GM23338 (cell line): ENCODE results near the gene FSD1. TPM values are rescaled to one million over a fixed set of nuclear protein-coding genes. Genes with fewer than 3 reads are reported as not detected.

Experiments
- ATAC-seq: fragments of 200-7000 bp; cut with Tn5 transposase; 3 replicates; pipeline ENCODE4 v1.9.1; 2020
- DNase-seq: peaks from one replicate; pipeline ENCODE4 v3.0.0-alpha.2; 2015; ENCODE audit warnings: low spot score
- H2AFZ ChIP-seq: fragments of 200-600 bp; sonication (generic); 2 replicates; pipeline ENCODE4 v1.8.0; 2016; ENCODE audit warnings: antibody characterized with exemption, mild to moderate bottlenecking, moderate library complexity
- H3F3A ChIP-seq: fragments of 200-600 bp; sonication (generic); replicated peaks from 2 replicates; pipeline ENCODE4 v1.8.0; 2017; ENCODE audit warnings: antibody characterized with exemption, mixed run types, low read depth
- H3K27ac ChIP-seq: fragments of 200-600 bp; sonication (generic); 2 replicates; pipeline ENCODE4 v1.6.1; 2016; ENCODE audit warnings: low read depth
- H3K27me3 ChIP-seq: fragments of 200-600 bp; sonication (generic); 2 replicates; pipeline ENCODE4 v1.8.0; 2016; ENCODE audit warnings: mild to moderate bottlenecking, mixed run types, moderate library complexity; ENCODE audit not compliant: insufficient read depth
- H3K36me3 ChIP-seq: fragments of 200-600 bp; sonication (generic); 2 replicates; pipeline ENCODE4 v1.8.0; 2016; ENCODE audit warnings: mild to moderate bottlenecking; ENCODE audit not compliant: insufficient read depth
- H3K4me1 ChIP-seq: fragments of 200-600 bp; sonication (generic); 2 replicates; pipeline ENCODE4 v1.8.0; 2016; ENCODE audit warnings: mild to moderate bottlenecking, moderate library complexity; ENCODE audit not compliant: insufficient read depth
- H3K4me2 ChIP-seq: fragments of 200-600 bp; sonication (generic); 2 replicates; pipeline ENCODE4 v1.7.1; 2017; ENCODE audit warnings: mixed run types
- H3K4me3 ChIP-seq: fragments of 200-600 bp; sonication (generic); 2 replicates; pipeline ENCODE4 v1.6.1; 2016; ENCODE audit warnings: mixed run types
- H3K79me2 ChIP-seq: fragments of 200-600 bp; sonication (generic); replicated peaks from 2 replicates; pipeline ENCODE4 v1.8.0; 2017; ENCODE audit warnings: mild to moderate bottlenecking; ENCODE audit not compliant: insufficient read depth
- H3K9me2 ChIP-seq: fragments of 200-600 bp; sonication (generic); 2 replicates; pipeline ENCODE4 v1.8.0; 2017; ENCODE audit not compliant: insufficient read depth
- H4K20me1 ChIP-seq: fragments of 200-600 bp; sonication (generic); replicated peaks from 2 replicates; pipeline ENCODE4 v1.8.0; 2017; ENCODE audit warnings: mild to moderate bottlenecking; ENCODE audit not compliant: insufficient read depth
- H3K27ac Mint-ChIP-seq: 2 replicates; pipeline ENCODE4 v1.8.0; 2020; ENCODE audit warnings: inconsistent platforms, mild to moderate bottlenecking, moderate library complexity, mixed read lengths
- H3K27me3 Mint-ChIP-seq: 3 replicates; pipeline ENCODE4 v1.8.0; 2022; ENCODE audit warnings: low read depth, mild to moderate bottlenecking, moderate library complexity, mixed read lengths, inconsistent platforms; ENCODE audit not compliant: insufficient read depth, poor library complexity
- H3K36me3 Mint-ChIP-seq: 3 replicates; pipeline ENCODE4 v1.8.0; 2021; ENCODE audit warnings: low read depth, mild to moderate bottlenecking, inconsistent platforms, moderate library complexity, mixed read lengths
- H3K4me1 Mint-ChIP-seq: 3 replicates; pipeline ENCODE4 v1.8.0; 2020; ENCODE audit warnings: mild to moderate bottlenecking, inconsistent platforms, mixed read lengths
- H3K4me3 Mint-ChIP-seq: 3 replicates; pipeline ENCODE4 v1.8.0; 2021; ENCODE audit warnings: moderate library complexity, mild to moderate bottlenecking, inconsistent platforms, mixed read lengths
- H3K9me3 Mint-ChIP-seq: 3 replicates; pipeline ENCODE4 v1.8.0; 2020; ENCODE audit warnings: moderate library complexity, mild to moderate bottlenecking, inconsistent platforms, mixed read lengths
- CREB1 ChIP-seq: fragments of 250-450 bp; sonication (Bioruptor Pico); IDR thresholded peaks from 2 replicates; pipeline ENCODE4 v1.5.0; 2020; ENCODE audit warnings: low read depth, mild to moderate bottlenecking, moderate library complexity
- CTCF ChIP-seq, 2 experiments: fragments of 200-600 bp in 1 of 2; sonication (generic) in 1 of 2; conservative IDR thresholded peaks; 2 replicates each; pipeline versions ENCODE4 v1.5.1 to v1.6.1; 2016 to 2017; ENCODE audit warnings: antibody characterized with exemption in 2 of 2, low read depth in 2 of 2, mild to moderate bottlenecking in 2 of 2, moderate library complexity in 1 of 2
- ETS1 ChIP-seq: IDR thresholded peaks from 2 replicates; pipeline ENCODE4 v1.6.1; 2016; ENCODE audit warnings: antibody characterized with exemption
- EZH2 ChIP-seq: fragments of 200-600 bp; sonication (generic); IDR thresholded peaks from one replicate; pipeline ENCODE4 v1.8.0; 2017; ENCODE audit warnings: antibody characterized with exemption, mild to moderate bottlenecking, low read depth; ENCODE audit not compliant: unreplicated experiment
- JUNB ChIP-seq: IDR thresholded peaks from one replicate; pipeline ENCODE4 v1.6.1; 2016; ENCODE audit warnings: antibody characterized with exemption; ENCODE audit not compliant: unreplicated experiment
- NANOG ChIP-seq: IDR thresholded peaks from 2 replicates; pipeline ENCODE4 v1.6.1; 2016; ENCODE audit warnings: antibody characterized with exemption, borderline replicate concordance
- POLR2AphosphoS5 ChIP-seq: IDR thresholded peaks from 2 replicates; pipeline ENCODE4 v1.6.1; 2016; ENCODE audit warnings: antibody characterized with exemption, low read depth
- STAT1 ChIP-seq: IDR thresholded peaks from one replicate; pipeline ENCODE4 v1.6.1; 2016; ENCODE audit warnings: antibody characterized with exemption; ENCODE audit not compliant: unreplicated experiment
- ZNF114 ChIP-seq: fragments of 250-450 bp; sonication (Bioruptor Pico); IDR thresholded peaks from 2 replicates; pipeline ENCODE4 v1.5.0; 2020; ENCODE audit warnings: mild to moderate bottlenecking, moderate library complexity
- ZNF331 ChIP-seq: fragments of 250-450 bp; sonication (Bioruptor Pico); IDR thresholded peaks from 2 replicates; pipeline ENCODE4 v1.5.0; 2020; ENCODE audit warnings: low read depth, mild to moderate bottlenecking, moderate library complexity
- ZNF462 ChIP-seq: fragments of 250-450 bp; sonication (Bioruptor Pico); IDR thresholded peaks from 2 replicates; pipeline ENCODE4 v1.5.0; 2020; ENCODE audit warnings: mild to moderate bottlenecking, moderate library complexity
- polyA plus RNA-seq: library from polyadenylated mRNA; unstranded; fragments of >200 nt; fragmentation: Nextera tagmentation; extraction: Ambion mirVana; gene quantifications from 2 replicates; pipeline ENCODE4 v1.2.1, GENCODE V29; 2016
- total RNA-seq: library from RNA; depleted of rRNA; stranded (reverse); fragments of >200 nt; shearing (Covaris generic); gene quantifications from 2 replicates; pipeline ENCODE4 v1.2.3, GENCODE V29; 2014

The FSD1 gene
- total and polyA plus RNA-seq, 2 experiments from 2014 or later, result 50.7 to 82.9 TPM

- TF ChIP-seq ZNF462 (no peak), NANOG (no peak)
Measured at GRCh38 chr19:4320419-4320818, 16.0 kb downstream of the FSD1 start (continued).

GRCh38 chr19:4322942-4323665 lies 18.7 kb downstream of the FSD1 start:
- H3K27ac Mint-ChIP-seq, result no peak overlapping the region
- H3K36me3 Mint-ChIP-seq, result peaks cover 49% of the 10 kb centered on the region
- H3K79me2 ChIP-seq, result no peaks in the 10 kb centered on the region
- DNase-seq (peak; percentile 23), ATAC-seq (no peak)
- H3K27ac ChIP-seq, result no peak overlapping the region
- H3K4me2 ChIP-seq, result no peak overlapping the region
- peaks cover 3% of the 10 kb centered on the region; the same call in 1 of the 2 replicates for H3K4me1 ChIP-seq
- H4K20me1 ChIP-seq, result no peaks in the 10 kb centered on the region
- H3K27me3 ChIP-seq, result no peaks in the 10 kb centered on the region
- H3K4me1 Mint-ChIP-seq, result peaks cover 14% of the 10 kb centered on the region
- no peaks in the 10 kb centered on the region for H3K9me2 ChIP-seq
- H3F3A ChIP-seq, result peaks cover 3% of the 10 kb centered on the region; the same call in 1 of the 2 replicates
- H3K27me3 Mint-ChIP-seq, result peaks cover 27% of the 10 kb centered on the region
- H3K9me3 Mint-ChIP-seq, result peaks cover 30% of the 10 kb centered on the region
- no peak overlapping the region for H3K4me3 ChIP-seq
- peaks cover 3% of the 10 kb centered on the region; the same call in 1 of the 2 replicates for H3K36me3 ChIP-seq
- no peak overlapping the region for H2AFZ ChIP-seq
- H3K4me3 Mint-ChIP-seq, result no peak overlapping the region
- TF ChIP-seq CREB1 (CRISPR knock-in tag) (no peak), JUNB (no peak), ETS1 (no peak), ZNF114 (CRISPR knock-in tag) (no peak), ZNF331 (CRISPR knock-in tag) (no peak), POLR2AphosphoS5 (no peak), STAT1 (no peak), EZH2 (no peak), NANOG (no peak), CTCF (conservative IDR thresholded peaks at IDR 0.05; ENCODE audit: low read depth in 2 of 2) (no peak)
